GM12878 (cell line): ENCODE measurements around the gene CSRP1. TPM values are rescaled to one million over a fixed set of nuclear protein-coding genes. Genes with fewer than 3 reads are reported as not detected.

Experiments used
- ATAC-seq: fragments of 200-7000 bp; cut with Tn5 transposase; 3 replicates; pipeline ENCODE4 v1.9.1; 2020; ENCODE audit warnings: mild to moderate bottlenecking, moderate library complexity
- Bru-seq: library from RNA; stranded (reverse); fragments of 400-500 nt; gene quantifications from one replicate; lab custom pipeline; 2021; lab: Mats Ljungman, UMichigan
- BruChase-seq, 2 experiments: library from RNA; stranded (reverse); fragments of 400-500 nt; gene quantifications; one replicate each; lab custom pipeline; 2021; lab: Mats Ljungman, UMichigan
- BruUV-seq: library from RNA; stranded (reverse); fragments of 400-500 nt; replicated peaks from 2 replicates; lab custom pipeline; 2021; lab: Mats Ljungman, UMichigan
- CTCF ChIA-PET: fragments of 300-600 bp; sonication (Branson Sonifier 250); formaldehyde crosslinking; extraction: SDS; loops from one replicate; lab custom pipeline; 2021; ENCODE audit warnings: inconsistent platforms; lab: Yijun Ruan, JAX
- POLR2A ChIA-PET: fragments of 350-600 bp; formaldehyde crosslinking; extraction: SDS; loops from one replicate; lab custom pipeline; 2021; ENCODE audit warnings: inconsistent platforms; lab: Charles Lee
- RAD21 ChIA-PET: fragments of 300-600 bp; sonication (Branson Sonifier 250); formaldehyde crosslinking; loops from one replicate; lab custom pipeline; 2023; ENCODE audit warnings: antibody characterized with exemption; ENCODE audit not compliant: unreplicated experiment; lab: Charles Lee
- SMC1A ChIA-PET: fragments of 300-600 bp; sonication (Branson Sonifier 250); formaldehyde crosslinking; loops from one replicate; lab custom pipeline; 2023; ENCODE audit not compliant: unreplicated experiment, uncharacterized antibody; lab: Charles Lee
- DNase-seq: peaks from one replicate; pipeline ENCODE4 v3.0.0-alpha.2; 2011; ENCODE audit warnings: low read depth, low spot score
- FAIRE-seq: peaks from 3 replicates; lab custom pipeline; 2011; peaks lifted over from hg19 to GRCh38; lab: Jason Lieb, UNC
- H2AFZ ChIP-seq: 2 replicates; pipeline ENCODE4 v1.6.0; 2011; ENCODE audit warnings: low read depth, low read length, control low read depth; ENCODE audit not compliant: control insufficient read depth
- H3K27ac ChIP-seq: 2 replicates; pipeline ENCODE4 v1.5.1; 2011; ENCODE audit warnings: control low read depth; ENCODE audit not compliant: control insufficient read depth, insufficient read depth
- H3K27me3 ChIP-seq, 2 experiments: replicated peaks in 1 of 2; 2 replicates each; pipeline versions ENCODE4 v1.6.0 to v1.6.1; 2011; ENCODE audit warnings: low read length in 1 of 2; ENCODE audit not compliant: control insufficient read depth in 2 of 2, insufficient read depth in 2 of 2
- H3K36me3 ChIP-seq, 2 experiments: 2 replicates each; pipeline ENCODE4 v1.5.1; 2011; ENCODE audit warnings: low read length in 1 of 2; ENCODE audit not compliant: control insufficient read depth in 2 of 2, insufficient read depth in 2 of 2
- H3K4me1 ChIP-seq: 2 replicates; pipeline ENCODE4 v1.6.1; 2011; ENCODE audit warnings: mild to moderate bottlenecking, low read length, moderate library complexity, mixed read lengths; ENCODE audit not compliant: control insufficient read depth, insufficient read depth
- H3K4me2 ChIP-seq: 2 replicates; pipeline ENCODE4 v1.6.0; 2011; ENCODE audit warnings: control low read depth; ENCODE audit not compliant: control insufficient read depth, insufficient read depth
- H3K4me3 ChIP-seq: fragments of 200-600 bp; sonication (generic); 2 replicates; pipeline ENCODE4 v1.5.1; 2016
- H3K79me2 ChIP-seq: 2 replicates; pipeline ENCODE4 v1.6.0; 2011; ENCODE audit warnings: low read length; ENCODE audit not compliant: control insufficient read depth, insufficient read depth
- H3K9ac ChIP-seq: 2 replicates; pipeline ENCODE4 v1.8.0; 2011; ENCODE audit warnings: low read length, control low read depth, mixed read lengths; ENCODE audit not compliant: control insufficient read depth, insufficient read depth
- H3K9me3 ChIP-seq: replicated peaks from 3 replicates; pipeline ENCODE4 v1.5.1; 2011; ENCODE audit warnings: mild to moderate bottlenecking, low read length; ENCODE audit not compliant: control insufficient read depth, insufficient read depth
- H4K20me1 ChIP-seq: 2 replicates; pipeline ENCODE4 v1.6.0; 2011; ENCODE audit not compliant: control insufficient read depth, insufficient read depth
- CBX3 ChIP-seq: fragments of 200-600 bp; sonication (generic); IDR thresholded peaks from 2 replicates; pipeline ENCODE4 v1.6.1; 2016; ENCODE audit warnings: low read depth, borderline replicate concordance
- CEBPB ChIP-seq, 2 experiments: fragments of 150-350 bp in 1 of 2; IDR thresholded peaks; 2 replicates each; pipeline ENCODE4 v1.6.1; 2012 to 2014; ENCODE audit warnings: low read depth in 2 of 2, low read length in 2 of 2, borderline replicate concordance in 1 of 2, inconsistent platforms in 1 of 2
- HCFC1 ChIP-seq: fragments of 150-350 bp; IDR thresholded peaks from 2 replicates; pipeline ENCODE4 v1.6.1; 2014; ENCODE audit warnings: low read length
- HDAC6 ChIP-seq: fragments of 200-600 bp; sonication (generic); IDR thresholded peaks from one replicate; pipeline ENCODE4 v1.8.0; 2017; ENCODE audit warnings: antibody characterized with exemption; ENCODE audit not compliant: unreplicated experiment
- SMARCA5 ChIP-seq: fragments of 450-650 bp; IDR thresholded peaks from 2 replicates; pipeline ENCODE4 v1.6.1; 2017; ENCODE audit warnings: mild to moderate bottlenecking
- WGBS: methylation state at CpG from one replicate; pipeline ENCODE4 v1.1.6; 2016; ENCODE audit warnings: low lambda C conversion rate; ENCODE audit not compliant: insufficient replicate concordance, insufficient coverage; ENCODE audit errors: missing lambda C conversion rate; 5-methylcytosine and 5-hydroxymethylcytosine counted together
- in situ Hi-C: fragments of 300-500 bp; cut with MboI; formaldehyde crosslinking; loops from 9 replicates; pipeline ENCODE4 v1.14.3; 2018; ENCODE audit warnings: mixed read lengths
- intact Hi-C: fragments of 100-400 bp; cut with micrococcal nuclease; formaldehyde crosslinking; loops from one replicate; pipeline ENCODE4 v1.14.2; 2022; ENCODE audit not compliant: unreplicated experiment
- long read RNA-seq, 2 experiments: library from polyadenylated mRNA; unstranded; transcript quantifications; one replicate each; pipeline ENCODE4 v2.0.0, GENCODE V29; 2019 to 2020
- polyA minus RNA-seq, 3 experiments: library from RNA; depleted of rRNA, polyadenylated mRNA; stranded (reverse); fragments of >200 nt; gene quantifications; 2 replicates each; pipeline ENCODE4 v1.2.3, GENCODE V29; 2011
- polyA plus RNA-seq, 11 experiments: library from polyadenylated mRNA; depleted of rRNA in 4 of 11; unstranded in 6 of 11; stranded (reverse) in 5 of 11; fragments of >200 nt; fragmentation: Nextera tagmentation in 4 of 11; fragmentation: Illumina TruSeq in 1 of 11; extraction: Ambion mirVana in 4 of 11; extraction: Trizol in 1 of 11; gene quantifications; 1 replicate in 1 of 11; 2 replicates in 10 of 11; pipeline versions ENCODE4 v1.2.1 to v1.2.3, GENCODE V29; 2011 to 2016; ENCODE audit warnings: inconsistent platforms in 2 of 11, missing spikeins in 2 of 11, low read depth in 1 of 11
- total RNA-seq, 4 experiments: library from RNA; depleted of rRNA in 3 of 4; stranded (reverse); fragments of >200 nt in 3 of 4; fragmentation: Illumina TruSeq in 1 of 4; extraction: Trizol in 1 of 4; gene quantifications; 2 replicates each; pipeline versions ENCODE4 v1.2.1 to v1.2.3, GENCODE V29; 2013 to 2021
- TF ChIP-seq, protein P1 (sequence below): fragments of 450-650 bp; IDR thresholded peaks from 2 replicates; pipeline ENCODE4 v1.6.1; 2016; ENCODE audit warnings: mild to moderate bottlenecking, moderate library complexity, borderline replicate concordance
- TF ChIP-seq, protein P2 (sequence below): IDR thresholded peaks from 2 replicates; pipeline ENCODE4 v1.6.1; 2012; ENCODE audit warnings: improper control_type of control experiment, low read depth, low read length; ENCODE audit not compliant: insufficient replicate concordance

Gene CSRP1
- 25.4 and 32.7 TPM in 2 replicates for total RNA-seq (2013; cell fraction: nucleolus; rRNA removed)
- 80.1 and 80.4 TPM in 2 replicates for total RNA-seq (2014; rRNA removed)
- total RNA-seq (2014; rRNA removed; fragmentation: Illumina TruSeq; extraction: Trizol) = 61.2 and 63.3 TPM in 2 replicates
- total RNA-seq (2021) = 67.9 and 79.8 TPM in 2 replicates
- 25.1 TPM for polyA plus RNA-seq (2011; ENCODE audit: low read depth)
- polyA plus RNA-seq (2011; rRNA removed) = 50.2 and 81.0 TPM in 2 replicates
- 102 and 110 TPM in 2 replicates for polyA plus RNA-seq (2011; cell fraction: cytosol; rRNA removed)
- polyA plus RNA-seq (2011; cell fraction: nucleus; rRNA removed) = 68.4 and 89.9 TPM in 2 replicates
- 32.9 and 33.6 TPM in 2 replicates for polyA plus RNA-seq (2012)
- polyA plus RNA-seq (2014; fragmentation: Illumina TruSeq; extraction: Trizol) = 59.5 and 88.3 TPM in 2 replicates
- 10 to 100 TPM; 23.4 to 24.3 TPM for polyA plus RNA-seq (2014; fragmentation: Nextera tagmentation; extraction: Ambion mirVana)
- polyA plus RNA-seq (2014; rRNA removed) = 80.8 and 93.4 TPM in 2 replicates
- 10 to 100 TPM; 94.4 to 99.2 TPM for polyA plus RNA-seq (2016; fragmentation: Nextera tagmentation; extraction: Ambion mirVana)
- 56.0 and 75.4 TPM in 2 replicates for polyA minus RNA-seq (2011; rRNA and poly(A)+ RNA removed)
- 21.2 and 22.8 TPM in 2 replicates for polyA minus RNA-seq (2011; cell fraction: cytosol; rRNA and poly(A)+ RNA removed)
- polyA minus RNA-seq (2011; cell fraction: nucleus; rRNA and poly(A)+ RNA removed) = 14.0 and 23.8 TPM in 2 replicates
- percentile 71 among the genes with signal in this experiment for Bru-seq, nascent RNA
- BruChase-seq, experiment 1, labeled RNA remaining after a 6-hour chase = percentile 71 among the genes with signal in this experiment
- percentile 69 among the genes with signal in this experiment for BruChase-seq, experiment 2, labeled RNA remaining after a 2-hour chase
- long read RNA-seq, experiment 1, full-length matches to known transcripts = 133 of 153 reads
- long read RNA-seq, experiment 1, partial matches to known transcripts = 13 of 153 reads
- long read RNA-seq, experiment 1, other reads (novel, unspliced or antisense) = 7 of 153 reads
- long read RNA-seq, experiment 2, transcript CSRP1-201 (6 exons, 1,952 nt) = major isoform, 119 of 148 reads
- long read RNA-seq, experiment 2, partial matches to known transcripts = 7 of 148 reads
- long read RNA-seq, experiment 2, other reads (novel, unspliced or antisense) = 21 of 148 reads

DNA sequence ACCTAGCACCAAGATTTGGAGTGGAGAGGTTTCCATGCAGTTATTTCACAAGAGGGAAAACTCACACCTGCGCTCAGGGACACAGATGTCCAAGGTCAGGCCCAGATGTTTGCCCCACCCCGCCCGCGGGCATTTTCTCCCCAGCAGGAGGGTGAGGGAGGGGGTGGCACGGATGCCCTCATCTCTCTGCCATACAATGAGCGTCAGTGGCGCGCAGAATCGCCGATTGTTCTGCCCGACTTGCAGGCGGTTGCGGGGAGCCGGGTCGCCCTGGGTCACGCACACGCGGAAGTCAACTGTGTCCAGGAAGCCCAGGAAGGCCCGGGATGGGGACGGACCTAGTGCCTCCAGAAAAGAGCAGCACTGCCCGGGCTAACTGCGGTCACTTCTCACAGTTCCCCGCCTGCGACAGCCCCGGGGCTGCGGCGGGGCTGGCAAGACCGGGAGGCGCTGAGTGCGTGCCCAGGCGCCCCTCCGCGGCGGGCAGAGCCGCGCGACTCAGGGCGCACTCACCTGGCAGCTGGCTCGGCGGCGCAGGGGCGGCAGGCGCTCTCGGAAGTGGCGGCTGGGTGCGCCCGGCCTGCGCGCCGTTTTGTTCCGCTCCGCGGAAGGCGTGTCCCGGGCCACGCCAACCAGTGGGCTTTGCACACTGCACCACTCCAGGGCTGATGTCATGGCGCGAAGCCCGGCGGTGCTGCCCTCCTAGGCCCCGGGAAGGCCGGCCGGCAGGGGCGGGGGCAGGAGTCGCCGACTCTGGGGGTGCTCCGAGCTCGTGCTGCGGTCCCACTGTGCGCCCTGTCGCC is at the start of gene CSRP1:
CSRP1 (minus strand) TSS at position 567 of the 803 bp plus-strand sequence. CDS start 10,820 bp downstream, outside the sequence.
- H3K4me3 ChIP-seq = peak within 1 kb of the TSS; percentile 95
- ATAC-seq (peak; percentile 91), DNase-seq (peak; percentile 39), FAIRE-seq (no peak)
- intact Hi-C loops = no loop called here
- no peaks in the 10 kb centered on the region; a peak in 1 of 4 replicates for H3K36me3 ChIP-seq
- in situ Hi-C loops = no loop called here
- WGBS = under 1% methylated on average over 69 of the region's 71 CpGs
- ChIA-PET SMC1A (interaction anchor here (2.2 to 18.7 kb wide), 3 partner anchors 10 to 58 kb away, joined by 10 to 514 read pairs (median 12); no protein-coding TSS in a partner anchor), CTCF (interaction anchor here (1.2 to 11.0 kb wide), 6 partner anchors 8 to 71 kb away, joined by 3 to 198 read pairs (median 8); no protein-coding TSS in a partner anchor), POLR2A (interaction anchor here (0.6 to 3.4 kb wide), 6 partner anchors 10 to 844 kb away, joined by 4 to 17 read pairs (median 5); partner anchors contain the start of gene PHLDA3), RAD21 (interaction anchor here (0.9 to 15.3 kb wide), 5 partner anchors 25 to 101 kb away, joined by 3 to 505 read pairs (median 5); partner anchors contain the start of gene PHLDA3)
- peak within 1 kb of the TSS; percentile 83 for H3K27ac ChIP-seq
- peak within 1 kb of the TSS; percentile 90 for H2AFZ ChIP-seq
- no peaks in the 10 kb centered on the region for H3K9me3 ChIP-seq
- H3K9ac ChIP-seq = peak within 1 kb of the TSS; percentile 83
- peak within 1 kb of the TSS; percentile 98 for H3K4me2 ChIP-seq
- peaks cover 29% of the 10 kb centered on the region for H3K79me2 ChIP-seq
- no peaks in the 10 kb centered on the region for H4K20me1 ChIP-seq
- H3K27me3 ChIP-seq = no peaks in the 10 kb centered on the region
- peaks cover 37% of the 10 kb centered on the region for H3K4me1 ChIP-seq
- BruUV-seq = TSS peak; percentile 63
- TF ChIP-seq HCFC1 (no peak; the same call in 1 of the 2 replicates), HDAC6 (peak; percentile 76), SMARCA5 (peak; percentile 83), CBX3 (no peak), CEBPB (IDR thresholded peaks at IDR 0.05; ENCODE audit: borderline replicate concordance in 1 of 2, low read depth in 2 of 2, low read length in 2 of 2) (no peak)
- TF ChIP-seq, protein P1, sequence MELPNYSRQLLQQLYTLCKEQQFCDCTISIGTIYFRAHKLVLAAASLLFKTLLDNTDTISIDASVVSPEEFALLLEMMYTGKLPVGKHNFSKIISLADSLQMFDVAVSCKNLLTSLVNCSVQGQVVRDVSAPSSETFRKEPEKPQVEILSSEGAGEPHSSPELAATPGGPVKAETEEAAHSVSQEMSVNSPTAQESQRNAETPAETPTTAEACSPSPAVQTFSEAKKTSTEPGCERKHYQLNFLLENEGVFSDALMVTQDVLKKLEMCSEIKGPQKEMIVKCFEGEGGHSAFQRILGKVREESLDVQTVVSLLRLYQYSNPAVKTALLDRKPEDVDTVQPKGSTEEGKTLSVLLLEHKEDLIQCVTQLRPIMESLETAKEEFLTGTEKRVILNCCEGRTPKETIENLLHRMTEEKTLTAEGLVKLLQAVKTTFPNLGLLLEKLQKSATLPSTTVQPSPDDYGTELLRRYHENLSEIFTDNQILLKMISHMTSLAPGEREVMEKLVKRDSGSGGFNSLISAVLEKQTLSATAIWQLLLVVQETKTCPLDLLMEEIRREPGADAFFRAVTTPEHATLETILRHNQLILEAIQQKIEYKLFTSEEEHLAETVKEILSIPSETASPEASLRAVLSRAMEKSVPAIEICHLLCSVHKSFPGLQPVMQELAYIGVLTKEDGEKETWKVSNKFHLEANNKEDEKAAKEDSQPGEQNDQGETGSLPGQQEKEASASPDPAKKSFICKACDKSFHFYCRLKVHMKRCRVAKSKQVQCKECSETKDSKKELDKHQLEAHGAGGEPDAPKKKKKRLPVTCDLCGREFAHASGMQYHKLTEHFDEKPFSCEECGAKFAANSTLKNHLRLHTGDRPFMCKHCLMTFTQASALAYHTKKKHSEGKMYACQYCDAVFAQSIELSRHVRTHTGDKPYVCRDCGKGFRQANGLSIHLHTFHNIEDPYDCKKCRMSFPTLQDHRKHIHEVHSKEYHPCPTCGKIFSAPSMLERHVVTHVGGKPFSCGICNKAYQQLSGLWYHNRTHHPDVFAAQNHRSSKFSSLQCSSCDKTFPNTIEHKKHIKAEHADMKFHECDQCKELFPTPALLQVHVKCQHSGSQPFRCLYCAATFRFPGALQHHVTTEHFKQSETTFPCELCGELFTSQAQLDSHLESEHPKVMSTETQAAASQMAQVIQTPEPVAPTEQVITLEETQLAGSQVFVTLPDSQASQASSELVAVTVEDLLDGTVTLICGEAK = no peak
- TF ChIP-seq, protein P2, sequence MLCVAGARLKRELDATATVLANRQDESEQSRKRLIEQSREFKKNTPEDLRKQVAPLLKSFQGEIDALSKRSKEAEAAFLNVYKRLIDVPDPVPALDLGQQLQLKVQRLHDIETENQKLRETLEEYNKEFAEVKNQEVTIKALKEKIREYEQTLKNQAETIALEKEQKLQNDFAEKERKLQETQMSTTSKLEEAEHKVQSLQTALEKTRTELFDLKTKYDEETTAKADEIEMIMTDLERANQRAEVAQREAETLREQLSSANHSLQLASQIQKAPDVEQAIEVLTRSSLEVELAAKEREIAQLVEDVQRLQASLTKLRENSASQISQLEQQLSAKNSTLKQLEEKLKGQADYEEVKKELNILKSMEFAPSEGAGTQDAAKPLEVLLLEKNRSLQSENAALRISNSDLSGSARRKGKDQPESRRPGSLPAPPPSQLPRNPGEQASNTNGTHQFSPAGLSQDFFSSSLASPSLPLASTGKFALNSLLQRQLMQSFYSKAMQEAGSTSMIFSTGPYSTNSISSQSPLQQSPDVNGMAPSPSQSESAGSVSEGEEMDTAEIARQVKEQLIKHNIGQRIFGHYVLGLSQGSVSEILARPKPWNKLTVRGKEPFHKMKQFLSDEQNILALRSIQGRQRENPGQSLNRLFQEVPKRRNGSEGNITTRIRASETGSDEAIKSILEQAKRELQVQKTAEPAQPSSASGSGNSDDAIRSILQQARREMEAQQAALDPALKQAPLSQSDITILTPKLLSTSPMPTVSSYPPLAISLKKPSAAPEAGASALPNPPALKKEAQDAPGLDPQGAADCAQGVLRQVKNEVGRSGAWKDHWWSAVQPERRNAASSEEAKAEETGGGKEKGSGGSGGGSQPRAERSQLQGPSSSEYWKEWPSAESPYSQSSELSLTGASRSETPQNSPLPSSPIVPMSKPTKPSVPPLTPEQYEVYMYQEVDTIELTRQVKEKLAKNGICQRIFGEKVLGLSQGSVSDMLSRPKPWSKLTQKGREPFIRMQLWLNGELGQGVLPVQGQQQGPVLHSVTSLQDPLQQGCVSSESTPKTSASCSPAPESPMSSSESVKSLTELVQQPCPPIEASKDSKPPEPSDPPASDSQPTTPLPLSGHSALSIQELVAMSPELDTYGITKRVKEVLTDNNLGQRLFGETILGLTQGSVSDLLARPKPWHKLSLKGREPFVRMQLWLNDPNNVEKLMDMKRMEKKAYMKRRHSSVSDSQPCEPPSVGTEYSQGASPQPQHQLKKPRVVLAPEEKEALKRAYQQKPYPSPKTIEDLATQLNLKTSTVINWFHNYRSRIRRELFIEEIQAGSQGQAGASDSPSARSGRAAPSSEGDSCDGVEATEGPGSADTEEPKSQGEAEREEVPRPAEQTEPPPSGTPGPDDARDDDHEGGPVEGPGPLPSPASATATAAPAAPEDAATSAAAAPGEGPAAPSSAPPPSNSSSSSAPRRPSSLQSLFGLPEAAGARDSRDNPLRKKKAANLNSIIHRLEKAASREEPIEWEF = no peak
